ENCODE measurements around the gene PDE4D. TPM values are rescaled to one million over a fixed set of nuclear protein-coding genes. Genes with fewer than 3 reads are reported as not detected.
A peak's percentile ranks its signal among the peaks of the same experiment; 100 is the strongest.

The PDE4D gene
- total RNA-seq, 1 donor from 2014 or later: 34.5 TPM

GRCh38 chr5:59645380-59645779 is 248.1 kb downstream of the PDE4D start:
- no peaks in the 10 kb centered on the region for H3K36me3 ChIP-seq
- H3K4me3 ChIP-seq: no peak overlapping the region
- H3K4me1 ChIP-seq: peaks cover 12% of the 10 kb centered on the region
- H3K27me3 ChIP-seq (ENCODE audit: low read depth): no peaks in the 10 kb centered on the region
- intact Hi-C loops (cut with micrococcal nuclease): no loop called here
- no peaks in the 10 kb centered on the region for H3K9me3 ChIP-seq (replicated peaks)
- no peak for TF ChIP-seq CTCF (IDR thresholded peaks at IDR 0.05; ENCODE audit: borderline replicate concordance)
- DNase-seq: no peak
- no peak overlapping the region for H3K27ac ChIP-seq (replicated peaks)

GRCh38 chr5:59640411-59640810 is 253.1 kb downstream of the PDE4D start:
- no peaks in the 10 kb centered on the region for H3K36me3 ChIP-seq
- no peaks in the 10 kb centered on the region for H3K9me3 ChIP-seq (replicated peaks)
- H3K27ac ChIP-seq (replicated peaks): no peak overlapping the region
- no peak overlapping the region for H3K4me3 ChIP-seq
- no peak for TF ChIP-seq CTCF (IDR thresholded peaks at IDR 0.05; ENCODE audit: borderline replicate concordance)
- no peaks in the 10 kb centered on the region for H3K27me3 ChIP-seq (ENCODE audit: low read depth)
- DNase-seq: peak; percentile 18
- H3K4me1 ChIP-seq: no peaks in the 10 kb centered on the region
- intact Hi-C loops (cut with micrococcal nuclease): no loop called here

GRCh38 chr5:59637884-59638580 is 255.5 kb downstream of the PDE4D start:
- Histone ChIP-seq H3K27ac (replicated peaks) (no peak overlapping the region), H3K9me3 (replicated peaks) (peaks cover 13% of the 10 kb centered on the region), H3K4me3 (no peak overlapping the region), H3K36me3 (no peaks in the 10 kb centered on the region), H3K27me3 (ENCODE audit: low read depth) (no peaks in the 10 kb centered on the region), H3K4me1 (no peaks in the 10 kb centered on the region)
- TF ChIP-seq CTCF (IDR thresholded peaks at IDR 0.05; ENCODE audit: borderline replicate concordance): no peak
- intact Hi-C loops (cut with micrococcal nuclease): no loop called here
- DNase-seq: no peak

- intact Hi-C loops (cut with micrococcal nuclease): no loop called here
- no peak for TF ChIP-seq CTCF (IDR thresholded peaks at IDR 0.05; ENCODE audit: borderline replicate concordance)
- H3K27me3 ChIP-seq (ENCODE audit: low read depth): no peaks in the 10 kb centered on the region
Observed at GRCh38 chr5:59629561-59629960, 264.0 kb downstream of the PDE4D start.

GRCh38 chr5:59628062-59628828 is 265.3 kb downstream of the PDE4D start:
- Histone ChIP-seq H3K9me3 (replicated peaks) (peaks cover 4% of the 10 kb centered on the region), H3K4me1 (no peaks in the 10 kb centered on the region), H3K36me3 (no peaks in the 10 kb centered on the region), H3K4me3 (no peak overlapping the region), H3K27me3 (ENCODE audit: low read depth) (no peaks in the 10 kb centered on the region), H3K27ac (replicated peaks) (no peak overlapping the region)
- intact Hi-C loops (cut with micrococcal nuclease): no loop called here
- DNase-seq: no peak
- TF ChIP-seq CTCF (IDR thresholded peaks at IDR 0.05; ENCODE audit: borderline replicate concordance): no peak

More at GRCh38 chr5:59629561-59629960, 264.0 kb downstream of the PDE4D start:
- Histone ChIP-seq H3K9me3 (replicated peaks) (peaks cover 10% of the 10 kb centered on the region), H3K36me3 (no peaks in the 10 kb centered on the region), H3K4me3 (no peak overlapping the region), H3K27ac (replicated peaks) (no peak overlapping the region), H3K4me1 (no peaks in the 10 kb centered on the region)
- no peak for DNase-seq

Measured in left ventricle myocardium inferior (tissue), 1 donor.